Caco-2 (cell line): ENCODE data around the gene CTH. TPM values are rescaled to one million over a fixed set of nuclear protein-coding genes. Genes with fewer than 3 reads are reported as not detected.

ENCODE experiments used
- BruUV-seq: library from RNA; stranded (reverse); fragments of 400-500 nt; replicated peaks from 2 replicates; lab custom pipeline; 2021; lab: Mats Ljungman, UMichigan
- CTCF ChIA-PET: fragments of 300-600 bp; sonication (Branson Sonifier 250); formaldehyde crosslinking; loops from one replicate; lab custom pipeline; 2022; ENCODE audit warnings: antibody characterized with exemption; lab: Charles Lee
- POLR2A ChIA-PET: fragments of 300-600 bp; sonication (Branson Sonifier 250); formaldehyde crosslinking; loops from one replicate; lab custom pipeline; 2022; ENCODE audit warnings: antibody characterized with exemption; lab: Charles Lee
- DNase-seq, 2 experiments: peaks; one replicate each; pipeline versions ENCODE4 v3.0.0 to v3.0.0-alpha.2; 2020 to 2022
- H3K27me3 ChIP-seq: replicated peaks from 2 replicates; pipeline ENCODE4 v1.6.0; 2011; ENCODE audit warnings: low read length; ENCODE audit not compliant: control insufficient read depth, insufficient read depth
- H3K36me3 ChIP-seq: 2 replicates; pipeline ENCODE4 v1.5.1; 2011; ENCODE audit warnings: low read length; ENCODE audit not compliant: control insufficient read depth, insufficient read depth
- H3K4me1 ChIP-seq: fragments of 250-450 bp; sonication (Bioruptor Pico); 2 replicates; pipeline ENCODE4 v1.5.1; 2020; ENCODE audit warnings: mild to moderate bottlenecking
- H3K4me3 ChIP-seq: 2 replicates; pipeline ENCODE4 v1.5.1; 2011; ENCODE audit warnings: low read depth, mild to moderate bottlenecking, control low read depth, low read length
- H3K9me3 ChIP-seq: fragments of 250-450 bp; sonication (Bioruptor Pico); 2 replicates; pipeline ENCODE4 v1.5.1; 2020; ENCODE audit warnings: mild to moderate bottlenecking, moderate library complexity
- H3K27ac Mint-ChIP-seq: one replicate; pipeline ENCODE4 v1.8.0; 2022; ENCODE audit warnings: mixed read lengths; ENCODE audit not compliant: unreplicated experiment
- H3K27me3 Mint-ChIP-seq: one replicate; pipeline ENCODE4 v1.8.0; 2022; ENCODE audit warnings: mixed read lengths; ENCODE audit not compliant: insufficient read depth, unreplicated experiment
- H3K36me3 Mint-ChIP-seq: one replicate; pipeline ENCODE4 v1.8.0; 2022; ENCODE audit warnings: mild to moderate bottlenecking, mixed read lengths; ENCODE audit not compliant: insufficient read depth, unreplicated experiment
- H3K4me1 Mint-ChIP-seq: one replicate; pipeline ENCODE4 v1.8.0; 2022; ENCODE audit warnings: low read depth, mixed read lengths; ENCODE audit not compliant: unreplicated experiment
- H3K4me3 Mint-ChIP-seq: one replicate; pipeline ENCODE4 v1.8.0; 2022; ENCODE audit warnings: mild to moderate bottlenecking, moderate library complexity, mixed read lengths; ENCODE audit not compliant: unreplicated experiment
- H3K9me3 Mint-ChIP-seq: one replicate; pipeline ENCODE4 v1.8.0; 2022; ENCODE audit warnings: mixed read lengths; ENCODE audit not compliant: unreplicated experiment
- intact Hi-C: fragments of 100-400 bp; cut with micrococcal nuclease; formaldehyde crosslinking; loops from one replicate; pipeline ENCODE4 v1.10.0; 2022; ENCODE audit not compliant: unreplicated experiment
- total RNA-seq: library from RNA; stranded (reverse); gene quantifications from 2 replicates; pipeline ENCODE4 v1.2.3, GENCODE V29; 2022
- TF ChIP-seq, protein P1 (sequence below), 2 experiments: fragments of 200-600 bp in 1 of 2; IDR thresholded peaks; 1 replicate in 1 of 2; 2 replicates in 1 of 2; pipeline versions ENCODE4 v1.5.1 to v1.8.0; 2011 to 2022; ENCODE audit warnings: antibody characterized with exemption in 1 of 2, control low read depth in 1 of 2, inconsistent platforms in 1 of 2, low read depth in 1 of 2, low read length in 1 of 2, mild to moderate bottlenecking in 1 of 2, moderate library complexity in 1 of 2; ENCODE audit not compliant: insufficient read depth in 1 of 2, severe bottlenecking in 1 of 2, unreplicated experiment in 1 of 2

The CTH gene
- total RNA-seq, 1 experiment from 2014 or later, result 14.0 TPM

GRCh38 chr1:70385477-70385876 lies 25.6 kb upstream of the CTH start:
- no peak overlapping the region for H3K4me3 Mint-ChIP-seq
- no peaks in the 10 kb centered on the region for H3K36me3 ChIP-seq
- H3K27ac Mint-ChIP-seq, result no peak overlapping the region
- BruUV-seq, result no TSS peak
- H3K9me3 Mint-ChIP-seq, result no peaks in the 10 kb centered on the region
- no peaks in the 10 kb centered on the region for H3K4me1 Mint-ChIP-seq
- POLR2A ChIA-PET, result no interaction called here
- peaks cover 3% of the 10 kb centered on the region for H3K27me3 Mint-ChIP-seq
- H3K27me3 ChIP-seq, result no peaks in the 10 kb centered on the region
- TF ChIP-seq, protein P1, sequence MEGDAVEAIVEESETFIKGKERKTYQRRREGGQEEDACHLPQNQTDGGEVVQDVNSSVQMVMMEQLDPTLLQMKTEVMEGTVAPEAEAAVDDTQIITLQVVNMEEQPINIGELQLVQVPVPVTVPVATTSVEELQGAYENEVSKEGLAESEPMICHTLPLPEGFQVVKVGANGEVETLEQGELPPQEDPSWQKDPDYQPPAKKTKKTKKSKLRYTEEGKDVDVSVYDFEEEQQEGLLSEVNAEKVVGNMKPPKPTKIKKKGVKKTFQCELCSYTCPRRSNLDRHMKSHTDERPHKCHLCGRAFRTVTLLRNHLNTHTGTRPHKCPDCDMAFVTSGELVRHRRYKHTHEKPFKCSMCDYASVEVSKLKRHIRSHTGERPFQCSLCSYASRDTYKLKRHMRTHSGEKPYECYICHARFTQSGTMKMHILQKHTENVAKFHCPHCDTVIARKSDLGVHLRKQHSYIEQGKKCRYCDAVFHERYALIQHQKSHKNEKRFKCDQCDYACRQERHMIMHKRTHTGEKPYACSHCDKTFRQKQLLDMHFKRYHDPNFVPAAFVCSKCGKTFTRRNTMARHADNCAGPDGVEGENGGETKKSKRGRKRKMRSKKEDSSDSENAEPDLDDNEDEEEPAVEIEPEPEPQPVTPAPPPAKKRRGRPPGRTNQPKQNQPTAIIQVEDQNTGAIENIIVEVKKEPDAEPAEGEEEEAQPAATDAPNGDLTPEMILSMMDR (IDR thresholded peaks at IDR 0.05; ENCODE audit: insufficient read depth in 1 of 2, low read depth in 1 of 2, low read length in 1 of 2, severe bottlenecking in 1 of 2, unreplicated experiment in 1 of 2), result no peak
- H3K4me1 ChIP-seq, result no peaks in the 10 kb centered on the region
- no peaks in the 10 kb centered on the region for H3K9me3 ChIP-seq
- CTCF ChIA-PET, result no interaction called here
- H3K4me3 ChIP-seq, result no peak overlapping the region
- intact Hi-C loops, result loop anchor here (10.0 kb wide), 1 partner anchor 1951 kb away; no protein-coding TSS in a partner anchor
- DNase-seq, result no peak
- no peaks in the 10 kb centered on the region for H3K36me3 Mint-ChIP-seq

DNA sequence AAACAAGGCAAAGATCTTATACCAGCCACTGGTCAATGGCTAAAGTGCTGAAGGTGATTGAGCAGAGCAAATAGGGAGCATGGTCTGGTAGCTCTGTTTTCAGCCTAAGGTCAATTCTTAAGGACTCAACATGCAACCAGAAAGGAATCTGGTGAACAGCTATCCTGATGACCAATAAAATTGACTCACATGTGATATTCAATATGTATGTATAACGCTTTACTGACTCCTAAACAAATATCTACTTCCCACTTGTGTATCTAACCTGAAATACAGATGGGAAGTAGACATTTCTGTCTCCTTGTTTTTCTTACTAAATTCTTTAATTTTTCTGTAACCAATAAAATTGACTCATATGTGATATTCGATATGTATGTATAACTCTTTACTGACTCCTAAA lies 24.9 kb upstream of the CTH start:
- POLR2A ChIA-PET, result no interaction called here
- CTCF ChIA-PET, result no interaction called here

GRCh38 chr1:70387507-70387906 lies 23.6 kb upstream of the CTH start:
- Histone ChIP-seq H3K27me3 (no peaks in the 10 kb centered on the region), H3K4me3 (no peak overlapping the region), H3K36me3 (no peaks in the 10 kb centered on the region), H3K4me1 (no peaks in the 10 kb centered on the region), H3K9me3 (no peaks in the 10 kb centered on the region)
- intact Hi-C loops, result loop anchor here (10.0 kb wide), 1 partner anchor 1953 kb away; no protein-coding TSS in a partner anchor
- ChIA-PET CTCF (no interaction called here), POLR2A (no interaction called here)
- H3K27me3 Mint-ChIP-seq, result peaks cover 3% of the 10 kb centered on the region
- BruUV-seq, result no TSS peak
- no peak overlapping the region for H3K4me3 Mint-ChIP-seq
- no peaks in the 10 kb centered on the region for H3K36me3 Mint-ChIP-seq
- TF ChIP-seq, protein P1 (IDR thresholded peaks at IDR 0.05; ENCODE audit: insufficient read depth in 1 of 2, low read depth in 1 of 2, low read length in 1 of 2, severe bottlenecking in 1 of 2, unreplicated experiment in 1 of 2), result no peak
- no peaks in the 10 kb centered on the region for H3K4me1 Mint-ChIP-seq
- no peak for DNase-seq
- H3K27ac Mint-ChIP-seq, result no peak overlapping the region
- H3K9me3 Mint-ChIP-seq, result no peaks in the 10 kb centered on the region

More for the DNA sequence above, 24.9 kb upstream of the CTH start:
- peaks cover 3% of the 10 kb centered on the region for H3K27me3 Mint-ChIP-seq
- DNase-seq, result no peak
- intact Hi-C loops, result loop anchor here (10.0 kb wide), 1 partner anchor 1951 kb away; no protein-coding TSS in a partner anchor
- no peaks in the 10 kb centered on the region for H3K9me3 Mint-ChIP-seq
- H3K36me3 Mint-ChIP-seq, result no peaks in the 10 kb centered on the region
- no peaks in the 10 kb centered on the region for H3K4me1 ChIP-seq
- H3K27ac Mint-ChIP-seq, result no peak overlapping the region
- no peaks in the 10 kb centered on the region for H3K9me3 ChIP-seq
- H3K4me3 ChIP-seq, result no peak overlapping the region
- no TSS peak for BruUV-seq
- H3K36me3 ChIP-seq, result no peaks in the 10 kb centered on the region
- H3K4me3 Mint-ChIP-seq, result no peak overlapping the region
- no peaks in the 10 kb centered on the region for H3K27me3 ChIP-seq
- H3K4me1 Mint-ChIP-seq, result no peaks in the 10 kb centered on the region
- TF ChIP-seq, protein P1 (IDR thresholded peaks at IDR 0.05; ENCODE audit: insufficient read depth in 1 of 2, low read depth in 1 of 2, low read length in 1 of 2, severe bottlenecking in 1 of 2, unreplicated experiment in 1 of 2), result no peak
